ENCODE data around the gene LONP2.

- no peak for TF ChIP-seq POLR2AphosphoS5 (IDR thresholded peaks at IDR 0.05)
- TF ChIP-seq CTCF (IDR thresholded peaks at IDR 0.05; ENCODE audit: poor library complexity, severe bottlenecking): no peak
- TF ChIP-seq EZH2 (IDR thresholded peaks at IDR 0.05; ENCODE audit: borderline replicate concordance, insufficient read depth, low read length, poor library complexity, severe bottlenecking): no peak
- TF ChIP-seq TAF1 (IDR thresholded peaks at IDR 0.05; ENCODE audit: low read depth): no peak
- no peak for TF ChIP-seq REST (IDR thresholded peaks at IDR 0.05; ENCODE audit: borderline replicate concordance)
- TF ChIP-seq EP300 (conservative IDR thresholded peaks at IDR 0.05; ENCODE audit: poor library complexity, severe bottlenecking): no peak
Measured at GRCh38 chr16:48206594-48207242, 37.4 kb upstream of the LONP2 start.

Data from neural cell (in vitro differentiated cells).